ENCODE results near the gene CCND1.

DNA sequence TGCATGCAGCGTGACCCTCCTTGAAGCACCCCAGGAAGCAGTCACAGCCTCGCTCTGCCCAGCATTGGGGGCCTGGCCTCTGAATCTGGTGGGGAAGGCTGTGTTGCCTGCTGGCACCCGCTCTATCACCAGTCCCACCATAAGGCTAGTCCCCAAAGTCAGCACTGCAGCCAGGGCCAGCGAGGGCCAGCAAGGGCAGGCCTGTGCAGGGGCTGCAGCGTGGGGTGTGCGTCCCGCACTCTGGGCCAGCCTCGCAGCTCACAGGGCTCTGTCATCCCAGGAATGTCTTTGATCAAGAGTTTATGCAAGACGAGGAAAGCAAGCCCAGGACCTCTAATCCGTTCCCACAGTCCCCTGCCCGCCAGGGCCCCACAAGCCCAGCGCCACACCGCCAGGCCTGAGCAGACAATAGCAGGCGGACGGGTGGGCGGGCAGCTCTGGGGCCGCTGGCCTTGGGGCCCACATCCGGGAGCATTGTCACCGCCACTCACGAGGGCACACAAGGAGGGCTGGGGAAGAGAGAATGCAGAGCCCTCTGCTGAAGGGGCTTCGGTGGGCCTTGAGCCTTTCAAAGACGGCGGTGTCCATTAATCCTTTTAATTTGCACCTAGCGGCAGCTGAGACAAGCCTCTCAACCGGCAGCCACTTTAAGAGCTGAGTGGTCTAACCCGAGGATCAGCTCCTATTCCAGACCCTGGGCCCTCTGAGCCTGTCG lies 17.1 kb downstream of the CCND1 start:
- TF ChIP-seq, protein P1, sequence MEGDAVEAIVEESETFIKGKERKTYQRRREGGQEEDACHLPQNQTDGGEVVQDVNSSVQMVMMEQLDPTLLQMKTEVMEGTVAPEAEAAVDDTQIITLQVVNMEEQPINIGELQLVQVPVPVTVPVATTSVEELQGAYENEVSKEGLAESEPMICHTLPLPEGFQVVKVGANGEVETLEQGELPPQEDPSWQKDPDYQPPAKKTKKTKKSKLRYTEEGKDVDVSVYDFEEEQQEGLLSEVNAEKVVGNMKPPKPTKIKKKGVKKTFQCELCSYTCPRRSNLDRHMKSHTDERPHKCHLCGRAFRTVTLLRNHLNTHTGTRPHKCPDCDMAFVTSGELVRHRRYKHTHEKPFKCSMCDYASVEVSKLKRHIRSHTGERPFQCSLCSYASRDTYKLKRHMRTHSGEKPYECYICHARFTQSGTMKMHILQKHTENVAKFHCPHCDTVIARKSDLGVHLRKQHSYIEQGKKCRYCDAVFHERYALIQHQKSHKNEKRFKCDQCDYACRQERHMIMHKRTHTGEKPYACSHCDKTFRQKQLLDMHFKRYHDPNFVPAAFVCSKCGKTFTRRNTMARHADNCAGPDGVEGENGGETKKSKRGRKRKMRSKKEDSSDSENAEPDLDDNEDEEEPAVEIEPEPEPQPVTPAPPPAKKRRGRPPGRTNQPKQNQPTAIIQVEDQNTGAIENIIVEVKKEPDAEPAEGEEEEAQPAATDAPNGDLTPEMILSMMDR (IDR thresholded peaks at IDR 0.05): no peak
- TF ChIP-seq POLR2A (IDR thresholded peaks at IDR 0.05): no peak
